HL-60 (cell line): Measurements from ENCODE around the gene PLRG1.

Experiments
- DNase-seq, 2 experiments: peaks; one replicate each; pipeline ENCODE4 v3.0.0-alpha.2; 2010 to 2020; ENCODE audit warnings: low read depth in 1 of 2, low spot score in 1 of 2
- H3K27ac ChIP-seq: fragments of 250-450 bp; sonication (Bioruptor Pico); replicated peaks from 2 replicates; pipeline ENCODE4 v1.5.1; 2020; ENCODE audit warnings: mild to moderate bottlenecking, moderate library complexity
- H3K27me3 ChIP-seq: fragments of 250-450 bp; sonication (Bioruptor Pico); 2 replicates; pipeline ENCODE4 v1.5.1; 2021; ENCODE audit warnings: mild to moderate bottlenecking, moderate library complexity; ENCODE audit not compliant: insufficient read depth, poor library complexity, severe bottlenecking
- H3K4me3 ChIP-seq: replicated peaks from 2 replicates; pipeline ENCODE4 v1.5.1; 2011; ENCODE audit warnings: mild to moderate bottlenecking, control low read depth, low read length; ENCODE audit not compliant: insufficient read depth
- GABPA ChIP-seq: IDR thresholded peaks from 2 replicates; pipeline ENCODE4 v1.6.1; 2012; ENCODE audit warnings: low read depth
- POLR2AphosphoS5 ChIP-seq: IDR thresholded peaks from 2 replicates; pipeline ENCODE4 v1.6.1; 2012; ENCODE audit warnings: low read depth
- REST ChIP-seq: IDR thresholded peaks from 2 replicates; pipeline ENCODE4 v1.6.1; 2012; ENCODE audit warnings: low read depth; ENCODE audit not compliant: insufficient replicate concordance
- SPI1 ChIP-seq: IDR thresholded peaks from 2 replicates; pipeline ENCODE4 v1.6.1; 2012; ENCODE audit warnings: low read depth, mild to moderate bottlenecking, borderline replicate concordance
- TF ChIP-seq, protein P1 (sequence below): IDR thresholded peaks from one replicate; pipeline ENCODE4 v1.5.1; 2011; ENCODE audit warnings: low read length, control low read depth, inconsistent platforms; ENCODE audit not compliant: insufficient read depth

Gene PLRG1

DNA sequence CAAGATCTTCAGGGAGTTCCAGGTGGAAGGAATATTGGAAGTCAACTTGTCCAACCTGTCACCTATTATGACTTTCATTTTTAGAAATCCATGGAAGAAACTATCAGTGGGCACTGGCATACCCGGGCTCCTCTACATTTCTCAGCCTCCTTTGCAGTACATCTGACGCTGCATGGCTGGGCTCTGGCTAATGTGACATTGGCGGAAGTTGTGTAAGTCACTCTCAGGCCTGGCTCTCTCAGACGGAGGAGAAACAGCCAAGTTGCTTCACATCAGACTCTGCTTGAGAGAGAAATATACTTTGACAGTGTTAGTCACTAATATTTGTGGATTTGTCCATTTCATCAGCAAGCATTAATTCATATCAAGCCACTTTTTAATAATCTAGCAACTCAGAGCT lies 63.1 kb downstream of the PLRG1 start:
- no peak overlapping the region for H3K4me3 ChIP-seq
- no peak for DNase-seq
- TF ChIP-seq POLR2AphosphoS5 (no peak), SPI1 (no peak), GABPA (no peak), REST (no peak)
- TF ChIP-seq, protein P1, sequence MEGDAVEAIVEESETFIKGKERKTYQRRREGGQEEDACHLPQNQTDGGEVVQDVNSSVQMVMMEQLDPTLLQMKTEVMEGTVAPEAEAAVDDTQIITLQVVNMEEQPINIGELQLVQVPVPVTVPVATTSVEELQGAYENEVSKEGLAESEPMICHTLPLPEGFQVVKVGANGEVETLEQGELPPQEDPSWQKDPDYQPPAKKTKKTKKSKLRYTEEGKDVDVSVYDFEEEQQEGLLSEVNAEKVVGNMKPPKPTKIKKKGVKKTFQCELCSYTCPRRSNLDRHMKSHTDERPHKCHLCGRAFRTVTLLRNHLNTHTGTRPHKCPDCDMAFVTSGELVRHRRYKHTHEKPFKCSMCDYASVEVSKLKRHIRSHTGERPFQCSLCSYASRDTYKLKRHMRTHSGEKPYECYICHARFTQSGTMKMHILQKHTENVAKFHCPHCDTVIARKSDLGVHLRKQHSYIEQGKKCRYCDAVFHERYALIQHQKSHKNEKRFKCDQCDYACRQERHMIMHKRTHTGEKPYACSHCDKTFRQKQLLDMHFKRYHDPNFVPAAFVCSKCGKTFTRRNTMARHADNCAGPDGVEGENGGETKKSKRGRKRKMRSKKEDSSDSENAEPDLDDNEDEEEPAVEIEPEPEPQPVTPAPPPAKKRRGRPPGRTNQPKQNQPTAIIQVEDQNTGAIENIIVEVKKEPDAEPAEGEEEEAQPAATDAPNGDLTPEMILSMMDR = no peak
- peaks cover 16% of the 10 kb centered on the region for H3K27me3 ChIP-seq
- no peak overlapping the region for H3K27ac ChIP-seq

DNA sequence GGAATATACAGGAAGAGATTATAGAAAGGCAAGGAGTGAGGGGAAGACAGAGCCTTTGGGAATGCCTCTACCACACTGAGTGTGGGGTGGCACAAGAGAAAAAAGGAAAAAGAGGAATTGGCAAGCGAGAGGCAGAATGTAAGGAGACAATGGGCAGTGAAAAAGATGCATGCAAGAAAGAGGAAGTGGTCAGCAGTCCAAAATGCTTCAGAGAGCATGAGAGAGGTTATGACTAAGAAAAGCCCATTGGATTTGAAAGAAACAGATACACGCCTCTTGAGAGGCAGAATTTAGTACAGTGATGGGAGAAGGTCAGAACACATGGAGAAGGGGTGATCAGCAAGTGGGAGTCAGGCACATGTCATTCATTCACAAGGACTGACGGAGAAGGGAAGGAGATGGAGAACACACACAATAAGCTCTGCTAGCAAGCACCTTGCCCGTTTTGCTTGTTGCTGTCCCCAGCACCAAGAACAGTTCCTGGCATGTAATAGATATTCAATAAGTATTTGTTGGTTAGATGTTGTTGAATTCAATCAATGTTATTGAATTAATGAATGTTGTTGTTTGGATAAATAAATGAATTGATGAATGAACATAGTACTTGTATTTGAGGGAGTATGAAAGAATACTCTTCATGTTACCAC lies 65.0 kb downstream of the PLRG1 start:
- TF ChIP-seq GABPA = no peak
- TF ChIP-seq SPI1 = peak; percentile 97
- H3K27me3 ChIP-seq = no peaks in the 10 kb centered on the region
- H3K4me3 ChIP-seq = no peak overlapping the region
- no peak overlapping the region for H3K27ac ChIP-seq
- DNase-seq = peak in 1 of 2 experiments; percentile 39
